Heart right ventricle (tissue), 16 donors: ENCODE measurements around the gene SYCE1L. TPM values are rescaled to one million over a fixed set of nuclear protein-coding genes. Genes with fewer than 3 reads are reported as not detected.
"Not testable (repeated sequence)": the region's sequence is repeated elsewhere in the genome, so short reads cannot be mapped to it uniquely, and the experiment has no call there.

ENCODE experiments used
- ATAC-seq, 8 donors: fragments of 200-7000 bp; cut with Tn5 transposase; one replicate each; pipeline ENCODE4 v1.9.1; 2020; ENCODE audit warnings: mild to moderate bottlenecking in 8 of 8, moderate library complexity in 8 of 8, moderate number of reproducible peaks in 1 of 8
- DNase-seq, 2 donors: peaks; one replicate each; pipeline ENCODE4 v3.0.0-alpha.2; 2020
- H3K27ac ChIP-seq, 10 donors: fragments of 200-600 bp; sonication (generic) in 2 of 10; one replicate each; pipeline versions ENCODE4 v1.5.0 to v1.8.0; 2020 to 2022; ENCODE audit warnings: mild to moderate bottlenecking in 3 of 10
- H3K27me3 ChIP-seq, 7 donors: fragments of 200-600 bp; one replicate each; pipeline ENCODE4 v1.8.0; 2021 to 2022; ENCODE audit warnings: mild to moderate bottlenecking in 2 of 7
- H3K36me3 ChIP-seq, 9 donors: fragments of 200-600 bp; sonication (generic) in 1 of 9; one replicate each; pipeline versions ENCODE4 v1.5.0 to v1.8.0; 2020 to 2022; ENCODE audit warnings: mild to moderate bottlenecking in 2 of 9
- H3K4me1 ChIP-seq, 9 donors: fragments of 200-600 bp; sonication (generic) in 1 of 9; one replicate each; pipeline versions ENCODE4 v1.5.0 to v1.8.0; 2020 to 2022; ENCODE audit warnings: mild to moderate bottlenecking in 4 of 9
- H3K4me3 ChIP-seq, 10 donors: fragments of 200-600 bp; sonication (generic) in 2 of 10; one replicate each; pipeline versions ENCODE4 v1.5.0 to v1.8.0; 2020 to 2022; ENCODE audit warnings: mild to moderate bottlenecking in 7 of 10, moderate library complexity in 2 of 10
- H3K9me3 ChIP-seq, 11 donors: fragments of 200-600 bp in 10 of 11; sonication (generic) in 2 of 11; one replicate each; pipeline versions ENCODE4 v1.5.0 to v1.8.0; 2013 to 2022; ENCODE audit warnings: mild to moderate bottlenecking in 2 of 11, control low read depth in 1 of 11, moderate library complexity in 1 of 11
- CTCF ChIP-seq, 9 donors: fragments of 200-600 bp; sonication (generic) in 2 of 9; IDR thresholded peaks; one replicate each; pipeline versions ENCODE4 v1.5.0 to v1.8.0; 2021 to 2022; ENCODE audit warnings: antibody characterized with exemption in 9 of 9, mild to moderate bottlenecking in 5 of 9, moderate library complexity in 1 of 9
- WGBS, 2 donors: extraction: QIAGEN DNeasy Blood & Tissue Kit; methylation state at CpG; one replicate each; pipeline ENCODE4 v1.1.7; 2013; ENCODE audit warnings: inconsistent platforms in 1 of 2; 5-methylcytosine and 5-hydroxymethylcytosine counted together
- intact Hi-C, 10 donors: fragments of 100-400 bp; cut with DNase I; formaldehyde crosslinking; loops; one replicate each; pipeline versions ENCODE4 v1.11.1 to v1.14.2; 2022
- polyA plus RNA-seq, 2 donors: library from polyadenylated mRNA; stranded (reverse); fragments of 200-250 nt; gene quantifications; one replicate each; pipeline ENCODE4 v1.2.3, GENCODE V29; 2013
- total RNA-seq, 10 donors: library from RNA; stranded (reverse); fragmentation: NEBNext Ultra II Directional in 3 of 10; extraction: Animal tissue kit (Norgen Biotek cat#: 25700) in 3 of 10; gene quantifications; one replicate each; pipeline versions ENCODE4 v1.2.1 to v1.2.4, GENCODE V29; 2021 to 2023
- donor health status: Arrhythmogenic right ventricular cardiomyopathy.
- donor health status: ischemic (EF 13 %, LVEDD 7.1; RV severe dilation, severe dysfunction).
- donor health status: healthy with polysubstance abuse.
- donor health status: DM: no; HTN: yes; CAD: no.
- donor health status: DM: no; HTN: no; CAD: no.
- donor health status: ischemic (EF 25% LVEDD 6.9; RV normal size, moderate dysfunction).
- donor health status: ischemic (EF 25% LVEDD 5.7; RV mildly dilated, moderate dysfunction).
- donor health status: healthy.
- donor health status: DM: yes; HTN: yes; CAD: no.
- donor health status: Ischemic cardiomyopathy.
- donor health status: ischemic (EF 35%, LVEDD 5.7; RV mildly dilated, moderate dysfunction).
- donor health status: nonischemic (EF 11% LVEDD 7.7; RV severe dilation, severe dysfunction).
- donor health status: DM: yes; HTN: yes; CAD: no.
- donor health status: PGD.
- donor health status: ischemic (EF 29% LVEDD 5.4; RV normal size, mild dysfunction).
- donor health status: nonischemic (EF 23%, LVEDD 6.1; RV moderate dilation, normal function).

Gene SYCE1L
- total and polyA plus RNA-seq, 12 donors, result 0.81 to 2.7 (median 0.99) TPM; not detected in 2

GRCh38 chr16:77238593-77238992, 39.4 kb downstream of the SYCE1L start:
- WGBS, 2 donors, result 76 to 84% methylated on average over 5 of the region's 5 CpGs
- H3K27ac ChIP-seq, result no peak overlapping the region
- ATAC-seq, result no peak
- intact Hi-C loops, result loop anchor here in 6 of 10 donors (2.0 to 10.0 kb wide), 8 partner anchors 344 to 856 kb away; partner anchors contain the start of gene WWOX (in 2 of the 6)
- no peaks in the 10 kb centered on the region for H3K36me3 ChIP-seq
- H3K27me3 ChIP-seq, result peaks cover 0 to 12% (median 9%) of the 10 kb centered on the region in 7 donors
- no peak for TF ChIP-seq CTCF (IDR thresholded peaks at IDR 0.05)
- peaks cover 0 to 4% (median 0%) of the 10 kb centered on the region in 9 donors for H3K4me1 ChIP-seq
- H3K4me3 ChIP-seq, result no peak overlapping the region
- H3K9me3 ChIP-seq, result no peaks in the 10 kb centered on the region
- DNase-seq, result no peak

GRCh38 chr16:77242471-77242870, 43.3 kb downstream of the SYCE1L start:
- ATAC-seq, DNase-seq, H3K4me1 ChIP-seq, H3K36me3 ChIP-seq, intact Hi-C loops, H3K4me3 ChIP-seq, H3K27ac ChIP-seq, H3K9me3 ChIP-seq, H3K27me3 ChIP-seq: not testable (repeated sequence)
- WGBS, 2 donors, result 87 to 95% methylated on average over 5 of the region's 5 CpGs

- H3K9me3 ChIP-seq, result no peaks in the 10 kb centered on the region
- 62 to 82% methylated on average over 2 of the region's 2 CpGs for WGBS, 2 donors
- no peaks in the 10 kb centered on the region for H3K4me1 ChIP-seq
- no peak for ATAC-seq
- no peaks in the 10 kb centered on the region for H3K36me3 ChIP-seq
- no peak overlapping the region for H3K4me3 ChIP-seq
- TF ChIP-seq CTCF (IDR thresholded peaks at IDR 0.05), result no peak
- H3K27ac ChIP-seq, result no peak overlapping the region
- DNase-seq, result no peak
- no peaks in the 10 kb centered on the region for H3K27me3 ChIP-seq
- intact Hi-C loops, result no loop called here
Observed at GRCh38 chr16:77246150-77246549, 46.9 kb downstream of the SYCE1L start.

- 81 to 85% methylated on average over 4 of the region's 4 CpGs for WGBS, 2 donors
- peaks cover 0 to 3% (median 0%) of the 10 kb centered on the region in 11 donors for H3K9me3 ChIP-seq
- no peak for TF ChIP-seq CTCF (IDR thresholded peaks at IDR 0.05)
- H3K27me3 ChIP-seq, result no peaks in the 10 kb centered on the region
- H3K27ac ChIP-seq, result no peak overlapping the region
- ATAC-seq, result no peak
- no peak for DNase-seq
- intact Hi-C loops, result no loop called here
- no peak overlapping the region for H3K4me3 ChIP-seq
- no peaks in the 10 kb centered on the region for H3K36me3 ChIP-seq
- H3K4me1 ChIP-seq, result no peaks in the 10 kb centered on the region
Observed at GRCh38 chr16:77250400-77250799, 51.2 kb downstream of the SYCE1L start.

Other genes with a start within 250 kb of the SYCE1L start
- 10 to 100 TPM; 15.8 to 26.4 (median 17.6) TPM for gene MON1B, start 8.2 kb upstream of the SYCE1L start, total RNA-seq
- gene MON1B, start 8.2 kb upstream of the SYCE1L start, polyA plus RNA-seq, result 10 to 100 TPM in 1 of 2 donors, 1 to 10 TPM in 1; 8.8 to 10.8 TPM
- gene ADAMTS18, start 235.6 kb downstream of the SYCE1L start, total RNA-seq, result under 1 TPM in 3 of 10 donors, not detected in 7; 0.04 to 0.65 (median 0.47) TPM
- gene ADAMTS18, start 235.6 kb downstream of the SYCE1L start, polyA plus RNA-seq, result under 1 TPM in 1 of 2 donors, not detected in 1; 0.03 TPM